Colonic mucosa (tissue), 4 donors: Measurements from ENCODE around the gene CXCL11. TPM values are rescaled to one million over a fixed set of nuclear protein-coding genes. Genes with fewer than 3 reads are reported as not detected.

Experiments
- DNase-seq: peaks from one replicate; pipeline ENCODE4 v3.0.0-alpha.2; 2020
- H3K27ac ChIP-seq: fragments of 200-600 bp; one replicate; pipeline ENCODE4 v1.8.0; 2021
- H3K27me3 ChIP-seq: fragments of 200-600 bp; one replicate; pipeline ENCODE4 v1.8.0; 2021
- H3K36me3 ChIP-seq: fragments of 200-600 bp; one replicate; pipeline ENCODE4 v1.8.0; 2021
- H3K4me1 ChIP-seq: fragments of 200-600 bp; one replicate; pipeline ENCODE4 v1.8.0; 2021; ENCODE audit warnings: mild to moderate bottlenecking
- H3K4me3 ChIP-seq: fragments of 200-600 bp; one replicate; pipeline ENCODE4 v1.8.0; 2021
- H3K9ac ChIP-seq, 2 donors: one replicate each; pipeline ENCODE4 v1.7.0; 2013; ENCODE audit warnings: control low read depth in 2 of 2, low read depth in 2 of 2, low read length in 2 of 2
- H3K9me3 ChIP-seq: fragments of 200-600 bp; one replicate; pipeline ENCODE4 v1.8.0; 2021
- intact Hi-C: fragments of 100-400 bp; cut with DNase I; formaldehyde crosslinking; loops from one replicate; pipeline ENCODE4 v1.14.1; 2022
- total RNA-seq, 2 donors: library from RNA; stranded (reverse); fragmentation: NEBNext Ultra II Directional in 1 of 2; extraction: Animal tissue kit (Norgen Biotek cat#: 25700) in 1 of 2; gene quantifications; one replicate each; pipeline ENCODE4 v1.2.1, GENCODE V29; 2021
- TF ChIP-seq, protein P1 (sequence below): fragments of 200-600 bp; IDR thresholded peaks from one replicate; pipeline ENCODE4 v1.8.0; 2022; ENCODE audit warnings: antibody characterized with exemption, mild to moderate bottlenecking
- donor health status: healthy.
- donor health status: DM: no; HTN: no; CAD: no.
- donor health status: DM: no; HTN: no; CAD: no.

The CXCL11 gene
- total RNA-seq, 2 donors from 2014 or later = not detected

- TF ChIP-seq, protein P1, sequence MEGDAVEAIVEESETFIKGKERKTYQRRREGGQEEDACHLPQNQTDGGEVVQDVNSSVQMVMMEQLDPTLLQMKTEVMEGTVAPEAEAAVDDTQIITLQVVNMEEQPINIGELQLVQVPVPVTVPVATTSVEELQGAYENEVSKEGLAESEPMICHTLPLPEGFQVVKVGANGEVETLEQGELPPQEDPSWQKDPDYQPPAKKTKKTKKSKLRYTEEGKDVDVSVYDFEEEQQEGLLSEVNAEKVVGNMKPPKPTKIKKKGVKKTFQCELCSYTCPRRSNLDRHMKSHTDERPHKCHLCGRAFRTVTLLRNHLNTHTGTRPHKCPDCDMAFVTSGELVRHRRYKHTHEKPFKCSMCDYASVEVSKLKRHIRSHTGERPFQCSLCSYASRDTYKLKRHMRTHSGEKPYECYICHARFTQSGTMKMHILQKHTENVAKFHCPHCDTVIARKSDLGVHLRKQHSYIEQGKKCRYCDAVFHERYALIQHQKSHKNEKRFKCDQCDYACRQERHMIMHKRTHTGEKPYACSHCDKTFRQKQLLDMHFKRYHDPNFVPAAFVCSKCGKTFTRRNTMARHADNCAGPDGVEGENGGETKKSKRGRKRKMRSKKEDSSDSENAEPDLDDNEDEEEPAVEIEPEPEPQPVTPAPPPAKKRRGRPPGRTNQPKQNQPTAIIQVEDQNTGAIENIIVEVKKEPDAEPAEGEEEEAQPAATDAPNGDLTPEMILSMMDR = no peak
- H3K36me3 ChIP-seq = no peaks in the 10 kb centered on the region
- no peak overlapping the region for H3K9ac ChIP-seq
- H3K4me1 ChIP-seq = no peaks in the 10 kb centered on the region
- intact Hi-C loops = no loop called here
- no peak for DNase-seq
- H3K27me3 ChIP-seq = no peaks in the 10 kb centered on the region
- no peak overlapping the region for H3K27ac ChIP-seq
- no peaks in the 10 kb centered on the region for H3K9me3 ChIP-seq
- H3K4me3 ChIP-seq = no peak overlapping the region
Measured at GRCh38 chr4:76036855-76037254, 985 bp upstream of the CXCL11 start.

- H3K36me3 ChIP-seq = no peaks in the 10 kb centered on the region
- intact Hi-C loops = no loop called here
- TF ChIP-seq, protein P1 = no peak
- H3K27ac ChIP-seq = no peak overlapping the region
- H3K9ac ChIP-seq = no peak overlapping the region
- no peaks in the 10 kb centered on the region for H3K27me3 ChIP-seq
- no peak for DNase-seq
- H3K4me1 ChIP-seq = no peaks in the 10 kb centered on the region
- H3K9me3 ChIP-seq = no peaks in the 10 kb centered on the region
- no peak overlapping the region for H3K4me3 ChIP-seq
Measured at GRCh38 chr4:76035141-76035540, 729 bp downstream of the CXCL11 start.

DNA sequence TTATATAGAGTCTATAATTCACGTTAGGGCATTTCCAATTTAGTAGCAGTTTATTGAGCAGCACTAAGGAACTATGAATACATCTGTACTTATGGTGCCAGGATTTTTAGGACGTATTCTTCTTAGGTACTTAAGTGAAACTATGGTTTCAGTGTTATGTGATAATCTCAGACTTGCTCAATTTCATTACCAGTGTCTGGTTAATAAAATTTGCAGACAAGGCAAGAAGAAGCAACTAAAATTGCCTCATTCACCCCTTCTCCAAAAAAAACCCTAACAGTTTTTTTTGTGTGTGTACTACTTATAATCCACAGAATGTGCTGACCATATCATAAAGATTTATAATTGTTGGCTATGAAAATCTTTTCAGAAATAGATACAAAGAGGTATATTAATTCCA is 6.6 kb downstream of the CXCL11 start:
- H3K27me3 ChIP-seq = no peaks in the 10 kb centered on the region
- DNase-seq = no peak
- no peaks in the 10 kb centered on the region for H3K36me3 ChIP-seq
- H3K9me3 ChIP-seq = no peaks in the 10 kb centered on the region
- H3K27ac ChIP-seq = no peak overlapping the region
- H3K4me3 ChIP-seq = no peak overlapping the region
- no peak overlapping the region for H3K9ac ChIP-seq
- H3K4me1 ChIP-seq = no peaks in the 10 kb centered on the region
- TF ChIP-seq, protein P1 = no peak
- intact Hi-C loops = no loop called here

GRCh38 chr4:76028350-76028765 is 7.5 kb downstream of the CXCL11 start:
- H3K27ac ChIP-seq = no peak overlapping the region
- H3K4me3 ChIP-seq = peak overlapping the region; percentile 17
- no peak for DNase-seq
- H3K36me3 ChIP-seq = no peaks in the 10 kb centered on the region
- H3K27me3 ChIP-seq = no peaks in the 10 kb centered on the region
- TF ChIP-seq, protein P1 = no peak
- H3K9me3 ChIP-seq = no peaks in the 10 kb centered on the region
- intact Hi-C loops = no loop called here
- no peaks in the 10 kb centered on the region for H3K4me1 ChIP-seq
- peak overlapping the region in 1 of 2 donors; percentile 26 for H3K9ac ChIP-seq

GRCh38 chr4:76024065-76024464 is 11.8 kb downstream of the CXCL11 start:
- TF ChIP-seq, protein P1 = no peak

GRCh38 chr4:76023389-76023788 is 12.5 kb downstream of the CXCL11 start, which contains the start of gene CXCL10:
CXCL10 (minus strand) TSS chr4:76023497; CDS start chr4:76023431, 66 bp downstream.
- Histone ChIP-seq H3K9ac (no peak within 1 kb of the TSS), H3K4me1 (no peaks in the 10 kb centered on the region), H3K4me3 (no peak within 1 kb of the TSS), H3K36me3 (no peaks in the 10 kb centered on the region), H3K9me3 (no peaks in the 10 kb centered on the region), H3K27ac (no peak within 1 kb of the TSS), H3K27me3 (no peaks in the 10 kb centered on the region)
- DNase-seq = no peak
- TF ChIP-seq, protein P1 = no peak
- intact Hi-C loops = no loop called here

More at GRCh38 chr4:76024065-76024464, 11.8 kb downstream of the CXCL11 start:
- Histone ChIP-seq H3K4me3 (no peak overlapping the region), H3K4me1 (no peaks in the 10 kb centered on the region), H3K9me3 (no peaks in the 10 kb centered on the region), H3K36me3 (no peaks in the 10 kb centered on the region), H3K27ac (no peak overlapping the region), H3K27me3 (no peaks in the 10 kb centered on the region), H3K9ac (no peak overlapping the region)
- intact Hi-C loops = no loop called here
- no peak for DNase-seq
